ENCODE results near the gene HAPLN1. TPM values are rescaled to one million over a fixed set of nuclear protein-coding genes. Genes with fewer than 3 reads are reported as not detected.

The HAPLN1 gene
- total RNA-seq: 248 to 316 TPM (median 275 TPM) in 3 replicates
- long read RNA-seq, full-length matches to known transcripts: 413 of 482 reads
- long read RNA-seq, partial matches to known transcripts: 7 of 482 reads
- long read RNA-seq, other reads (novel, unspliced or antisense): 62 of 482 reads

GRCh38 chr5:83720836-83721537, at the start of gene HAPLN1:
TSS of gene HAPLN1 (minus strand) at chr5:83720855. CDS start at chr5:83673523, 47,332 bp downstream.
- Mint-ChIP-seq H3K4me1 (ENCODE audit: low read depth) (peaks cover 78% of the 10 kb centered on the region), H3K9me3 (ENCODE audit: low read depth) (no peaks in the 10 kb centered on the region), H3K36me3 (ENCODE audit: low read depth) (no peaks in the 10 kb centered on the region), H3K4me3 (ENCODE audit: unreplicated experiment) (peak within 1 kb of the TSS; percentile 84), H3K27me3 (ENCODE audit: low read depth) (no peaks in the 10 kb centered on the region), H3K27ac (ENCODE audit: unreplicated experiment) (peak within 1 kb of the TSS; percentile 95)
- TF ChIP-seq CTCF (IDR thresholded peaks at IDR 0.05): no peak
- no peak for DNase-seq (ENCODE audit: low spot score)

- no peak for TF ChIP-seq CTCF (IDR thresholded peaks at IDR 0.05)
- Mint-ChIP-seq H3K27ac (ENCODE audit: unreplicated experiment) (no peak overlapping the region), H3K4me3 (ENCODE audit: unreplicated experiment) (no peak overlapping the region), H3K27me3 (ENCODE audit: low read depth) (no peaks in the 10 kb centered on the region), H3K36me3 (ENCODE audit: low read depth) (peaks cover 13% of the 10 kb centered on the region), H3K9me3 (ENCODE audit: low read depth) (peaks cover 33% of the 10 kb centered on the region), H3K4me1 (ENCODE audit: low read depth) (peaks cover 18% of the 10 kb centered on the region)
- no peak for DNase-seq (ENCODE audit: low spot score)
These were observed 46.8 kb upstream of the HAPLN1 start for GRCh38 chr5:83767409-83767992.

- H3K27me3 Mint-ChIP-seq (ENCODE audit: low read depth): no peaks in the 10 kb centered on the region
- H3K36me3 Mint-ChIP-seq (ENCODE audit: low read depth): peaks cover 13% of the 10 kb centered on the region
- peaks cover 12% of the 10 kb centered on the region for H3K4me1 Mint-ChIP-seq (ENCODE audit: low read depth)
- no peak overlapping the region for H3K4me3 Mint-ChIP-seq (ENCODE audit: unreplicated experiment)
- DNase-seq (ENCODE audit: low spot score): no peak
- peaks cover 33% of the 10 kb centered on the region for H3K9me3 Mint-ChIP-seq (ENCODE audit: low read depth)
- no peak overlapping the region for H3K27ac Mint-ChIP-seq (ENCODE audit: unreplicated experiment)
- no peak for TF ChIP-seq CTCF (IDR thresholded peaks at IDR 0.05)
These were observed 43.4 kb upstream of the HAPLN1 start for GRCh38 chr5:83764101-83764500.

GRCh38 chr5:83760579-83760978, 39.9 kb upstream of the HAPLN1 start:
- TF ChIP-seq CTCF (IDR thresholded peaks at IDR 0.05): no peak
- H3K4me1 Mint-ChIP-seq (ENCODE audit: low read depth): peaks cover 5% of the 10 kb centered on the region
- no peak overlapping the region for H3K27ac Mint-ChIP-seq (ENCODE audit: unreplicated experiment)
- H3K27me3 Mint-ChIP-seq (ENCODE audit: low read depth): no peaks in the 10 kb centered on the region
- peaks cover 9% of the 10 kb centered on the region for H3K36me3 Mint-ChIP-seq (ENCODE audit: low read depth)
- peaks cover 33% of the 10 kb centered on the region for H3K9me3 Mint-ChIP-seq (ENCODE audit: low read depth)
- H3K4me3 Mint-ChIP-seq (ENCODE audit: unreplicated experiment): no peak overlapping the region
- DNase-seq (ENCODE audit: low spot score): no peak

GRCh38 chr5:83752700-83753099, 32.0 kb upstream of the HAPLN1 start:
- Mint-ChIP-seq H3K4me3 (ENCODE audit: unreplicated experiment) (no peak overlapping the region), H3K36me3 (ENCODE audit: low read depth) (peaks cover 7% of the 10 kb centered on the region), H3K9me3 (ENCODE audit: low read depth) (peaks cover 47% of the 10 kb centered on the region), H3K4me1 (ENCODE audit: low read depth) (no peaks in the 10 kb centered on the region), H3K27me3 (ENCODE audit: low read depth) (no peaks in the 10 kb centered on the region), H3K27ac (ENCODE audit: unreplicated experiment) (no peak overlapping the region)
- TF ChIP-seq CTCF (IDR thresholded peaks at IDR 0.05): no peak
- DNase-seq (ENCODE audit: low spot score): no peak
